Mammary epithelial cell (primary cell): Measurements from ENCODE around the gene PIK3C2B.

Experiments used
- CTCF ChIP-seq, 2 donors: IDR thresholded peaks in 1 of 2; conservative IDR thresholded peaks in 1 of 2; 2 replicates each; pipeline ENCODE4 v1.5.1; 2011 to 2012; ENCODE audit warnings: inconsistent platforms in 2 of 2, low read length in 2 of 2, mild to moderate bottlenecking in 2 of 2, control low read depth in 1 of 2, low read depth in 1 of 2; ENCODE audit not compliant: insufficient read depth in 1 of 2; ENCODE audit errors: extremely low read depth in 1 of 2
- EZH2 ChIP-seq: IDR thresholded peaks from 2 replicates; pipeline ENCODE4 v1.6.1; 2012; ENCODE audit warnings: low read length, inconsistent platforms, borderline replicate concordance

GRCh38 chr1:204502241-204502640, 7.6 kb upstream of the PIK3C2B start:
- no peak for TF ChIP-seq CTCF (conservative IDR thresholded peaks at IDR 0.05 in 1 of 2, IDR thresholded peaks at IDR 0.05 in 1 of 2; ENCODE audit: extremely low read depth in 1 of 2, insufficient read depth in 1 of 2, low read depth in 1 of 2, low read length in 2 of 2)
- no peak for TF ChIP-seq EZH2
